Measurements from ENCODE around the gene SLC25A22. TPM values are rescaled to one million over a fixed set of nuclear protein-coding genes. Genes with fewer than 3 reads are reported as not detected.
A peak's percentile ranks its signal among the peaks of the same experiment; 100 is the strongest.

Gene SLC25A22
- polyA plus RNA-seq, 1 donor (not counting 4 experiments of a cell fraction or from before 2014, with no cell fraction given): 13.5 TPM

DNA sequence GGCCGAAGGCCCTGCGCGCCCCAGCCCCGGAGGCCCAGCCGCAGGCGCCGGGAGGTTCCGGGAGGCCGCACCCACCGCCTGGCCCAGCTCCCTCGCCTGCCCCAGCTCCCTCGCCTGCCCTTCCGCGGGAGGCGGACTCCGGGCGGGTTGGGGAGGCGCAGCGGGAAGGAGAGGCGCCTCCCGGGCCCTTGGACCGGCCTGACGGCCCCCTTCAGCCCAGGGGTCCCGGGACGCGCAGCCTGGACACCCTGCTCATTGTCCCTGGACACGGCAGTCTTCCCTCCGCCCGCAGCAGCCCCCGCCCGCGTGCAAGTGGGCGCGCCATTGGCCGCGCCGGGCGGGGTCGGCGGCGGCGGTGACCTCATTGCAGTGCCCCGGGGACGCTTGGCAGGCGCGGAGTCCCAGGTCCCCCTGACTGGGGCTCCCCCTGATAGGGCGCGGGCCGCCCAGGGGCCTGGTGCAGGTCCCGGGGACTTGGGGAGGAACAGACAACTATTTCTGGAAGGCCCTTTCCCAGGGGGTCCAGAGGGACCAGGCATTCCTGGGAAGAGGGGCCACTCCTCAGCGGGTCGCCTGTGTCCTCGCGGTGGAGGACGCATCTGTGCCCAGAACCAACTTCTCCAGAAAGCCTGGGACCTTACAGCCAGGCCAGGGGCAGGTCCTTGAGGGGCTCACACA, 35.2 kb upstream of the SLC25A22 start:
- peaks cover 43% of the 10 kb centered on the region for H3K4me1 ChIP-seq (ENCODE audit: control insufficient read depth, extremely low read depth, insufficient read depth, low read length)
- peak overlapping the region; percentile 78 to 86 (median 84) for H3K4me3 ChIP-seq (ENCODE audit: control insufficient read depth in 2 of 3, extremely low read depth in 1 of 3, insufficient read depth in 2 of 3, low read depth in 1 of 3, low read length in 3 of 3)
- H3K36me3 ChIP-seq (ENCODE audit: control insufficient read depth in 2 of 2, extremely low read depth in 1 of 2, insufficient read depth in 2 of 2, low read length in 2 of 2): peaks cover 7 to 17% of the 10 kb centered on the region in 2 experiments
- no peak for DNase-seq (ENCODE audit: low read depth, low spot score)
- no peak overlapping the region for H2AFZ ChIP-seq (ENCODE audit: control insufficient read depth, low read length)
- FAIRE-seq: no peak
- H3K27me3 ChIP-seq (ENCODE audit: control insufficient read depth, extremely low read depth, insufficient read depth, low read length): peaks cover 29% of the 10 kb centered on the region
- dilution Hi-C loops (cut with MboI; ENCODE audit: extremely low pct_ligation_motif_present, low sequenced_read_pairs): no loop called here
- H4K20me1 ChIP-seq (ENCODE audit: control insufficient read depth, extremely low read depth, insufficient read depth, low read length): peaks cover 2% of the 10 kb centered on the region
- TF ChIP-seq, protein P1, sequence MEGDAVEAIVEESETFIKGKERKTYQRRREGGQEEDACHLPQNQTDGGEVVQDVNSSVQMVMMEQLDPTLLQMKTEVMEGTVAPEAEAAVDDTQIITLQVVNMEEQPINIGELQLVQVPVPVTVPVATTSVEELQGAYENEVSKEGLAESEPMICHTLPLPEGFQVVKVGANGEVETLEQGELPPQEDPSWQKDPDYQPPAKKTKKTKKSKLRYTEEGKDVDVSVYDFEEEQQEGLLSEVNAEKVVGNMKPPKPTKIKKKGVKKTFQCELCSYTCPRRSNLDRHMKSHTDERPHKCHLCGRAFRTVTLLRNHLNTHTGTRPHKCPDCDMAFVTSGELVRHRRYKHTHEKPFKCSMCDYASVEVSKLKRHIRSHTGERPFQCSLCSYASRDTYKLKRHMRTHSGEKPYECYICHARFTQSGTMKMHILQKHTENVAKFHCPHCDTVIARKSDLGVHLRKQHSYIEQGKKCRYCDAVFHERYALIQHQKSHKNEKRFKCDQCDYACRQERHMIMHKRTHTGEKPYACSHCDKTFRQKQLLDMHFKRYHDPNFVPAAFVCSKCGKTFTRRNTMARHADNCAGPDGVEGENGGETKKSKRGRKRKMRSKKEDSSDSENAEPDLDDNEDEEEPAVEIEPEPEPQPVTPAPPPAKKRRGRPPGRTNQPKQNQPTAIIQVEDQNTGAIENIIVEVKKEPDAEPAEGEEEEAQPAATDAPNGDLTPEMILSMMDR (optimal IDR thresholded peaks at IDR 0.05 in 1 of 3, IDR thresholded peaks at IDR 0.05 in 1 of 3, conservative IDR thresholded peaks at IDR 0.05 in 1 of 3; ENCODE audit: extremely low read depth in 1 of 3, insufficient read depth in 2 of 3, low read length in 3 of 3): no peak
- no peak for TF ChIP-seq EZH2 (IDR thresholded peaks at IDR 0.05; ENCODE audit: low read length)
- H3K79me2 ChIP-seq (ENCODE audit: control insufficient read depth, insufficient read depth, low read length): peaks cover 40% of the 10 kb centered on the region
- H3K9me1 ChIP-seq (ENCODE audit: control insufficient read depth, extremely low read depth, insufficient read depth, low read length): no peaks in the 10 kb centered on the region
- H3K9ac ChIP-seq (ENCODE audit: control insufficient read depth, extremely low read depth, insufficient read depth, low read length): peak overlapping the region; percentile 95
- H3K27ac ChIP-seq (ENCODE audit: control insufficient read depth, insufficient read depth, low read length): peak overlapping the region; percentile 94
- peak overlapping the region; percentile 98 for H3K4me2 ChIP-seq (ENCODE audit: control insufficient read depth, extremely low read depth, insufficient read depth, low read depth, low read length)
- no peaks in the 10 kb centered on the region for H3K9me3 ChIP-seq (ENCODE audit: control insufficient read depth, low read depth, low read length)

DNA sequence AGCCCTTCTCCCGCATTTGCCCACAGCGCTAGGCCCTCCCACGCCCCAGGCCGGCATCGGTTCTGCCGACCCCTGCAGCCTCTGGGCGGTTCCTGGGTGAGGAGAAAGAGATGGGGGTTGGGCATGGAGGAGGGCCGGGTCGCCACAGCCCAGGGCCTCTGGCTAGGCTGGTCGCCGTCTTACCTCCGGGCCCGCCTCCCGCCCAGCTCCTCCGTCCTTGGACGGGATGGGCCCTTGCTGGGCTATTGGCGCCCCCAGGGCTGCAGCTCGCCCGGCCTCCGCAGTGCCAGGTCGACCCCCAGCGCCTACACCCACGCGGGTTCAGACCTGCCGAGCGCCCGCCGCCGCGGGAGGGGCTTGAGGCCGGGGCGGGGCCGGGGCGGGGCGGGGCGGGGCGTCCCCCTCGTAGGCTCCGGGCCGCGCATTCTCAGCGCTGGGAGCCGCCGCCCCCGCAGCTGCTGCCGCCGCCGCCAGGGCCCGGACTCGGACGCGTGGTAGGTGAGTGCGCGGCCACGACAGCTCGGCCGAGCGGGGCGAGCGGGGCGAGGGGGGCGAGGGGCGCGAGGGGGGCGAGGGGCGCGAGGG, 34.5 kb upstream of the SLC25A22 start, which contains the start of gene CD151:
Gene CD151, plus strand, starts transcription at position 424 of the 585 bp plus-strand sequence. CDS start 3,118 bp downstream, outside the sequence.
- peaks cover 5 to 12% of the 10 kb centered on the region in 2 experiments for H3K36me3 ChIP-seq (ENCODE audit: control insufficient read depth in 2 of 2, extremely low read depth in 1 of 2, insufficient read depth in 2 of 2, low read length in 2 of 2)
- peak within 1 kb of the TSS; percentile 95 for H3K9ac ChIP-seq (ENCODE audit: control insufficient read depth, extremely low read depth, insufficient read depth, low read length)
- dilution Hi-C loops (cut with MboI; ENCODE audit: extremely low pct_ligation_motif_present, low sequenced_read_pairs): no loop called here
- no peaks in the 10 kb centered on the region for H3K9me3 ChIP-seq (ENCODE audit: control insufficient read depth, low read depth, low read length)
- TF ChIP-seq EZH2 (IDR thresholded peaks at IDR 0.05; ENCODE audit: low read length): no peak
- peaks cover 2% of the 10 kb centered on the region for H4K20me1 ChIP-seq (ENCODE audit: control insufficient read depth, extremely low read depth, insufficient read depth, low read length)
- peaks cover 36% of the 10 kb centered on the region for H3K79me2 ChIP-seq (ENCODE audit: control insufficient read depth, insufficient read depth, low read length)
- peaks cover 35% of the 10 kb centered on the region for H3K27me3 ChIP-seq (ENCODE audit: control insufficient read depth, extremely low read depth, insufficient read depth, low read length)
- DNase-seq (ENCODE audit: low read depth, low spot score) (no peak), FAIRE-seq (no peak)
- peak within 1 kb of the TSS; percentile 78 to 86 (median 84) for H3K4me3 ChIP-seq (ENCODE audit: control insufficient read depth in 2 of 3, extremely low read depth in 1 of 3, insufficient read depth in 2 of 3, low read depth in 1 of 3, low read length in 3 of 3)
- H2AFZ ChIP-seq (ENCODE audit: control insufficient read depth, low read length): peak within 1 kb of the TSS; percentile 37
- H3K4me2 ChIP-seq (ENCODE audit: control insufficient read depth, extremely low read depth, insufficient read depth, low read depth, low read length): peak within 1 kb of the TSS; percentile 98
- no peaks in the 10 kb centered on the region for H3K9me1 ChIP-seq (ENCODE audit: control insufficient read depth, extremely low read depth, insufficient read depth, low read length)
- H3K27ac ChIP-seq (ENCODE audit: control insufficient read depth, insufficient read depth, low read length): peak within 1 kb of the TSS; percentile 94
- peaks cover 44% of the 10 kb centered on the region for H3K4me1 ChIP-seq (ENCODE audit: control insufficient read depth, extremely low read depth, insufficient read depth, low read length)
